ENCODE data around the gene TIMM10B. TPM values are rescaled to one million over a fixed set of nuclear protein-coding genes. Genes with fewer than 3 reads are reported as not detected.

TIMM10B gene
- 10 to 100 TPM; 29.2 to 47.0 TPM for total RNA-seq

GRCh38 chr11:6481012-6481923, at the start of gene TIMM10B, which contains the start of gene ARFIP2:
TSS of gene TIMM10B (plus strand) at chr11:6481501. CDS start at chr11:6481517, 16 bp downstream.
TSS of gene ARFIP2 (minus strand) at chr11:6481331. CDS start at chr11:6480421, 910 bp downstream.
- no peaks in the 10 kb centered on the region for H3K27me3 Mint-ChIP-seq
- DNase-seq (peak; percentile 99), ATAC-seq (peak; percentile 98)
- H3K27ac Mint-ChIP-seq = peak within 1 kb of the TSS; percentile 95
- H3K4me1 Mint-ChIP-seq = peaks cover 32% of the 10 kb centered on the region
- no peaks in the 10 kb centered on the region for H3K9me3 Mint-ChIP-seq (ENCODE audit: low read depth)
- H3K4me3 Mint-ChIP-seq = peak within 1 kb of the TSS; percentile 86
- peaks cover 23% of the 10 kb centered on the region for H3K36me3 Mint-ChIP-seq
- CTCF ChIA-PET = interaction anchor here (0.9 to 3.7 kb wide), 14 partner anchors 12 to 202 kb away, joined by 3 to 39 read pairs (median 5); partner anchors contain the start of genes APBB1, MRPL17, SMPD1 and TAF10

- Mint-ChIP-seq H3K36me3 (no peaks in the 10 kb centered on the region), H3K9me3 (ENCODE audit: low read depth) (no peaks in the 10 kb centered on the region), H3K4me3 (no peak overlapping the region), H3K4me1 (peaks cover 4% of the 10 kb centered on the region), H3K27me3 (no peaks in the 10 kb centered on the region), H3K27ac (no peak overlapping the region)
- no peak for ATAC-seq
- no peak for DNase-seq
- CTCF ChIA-PET = interaction anchor here (9.6 kb wide), 1 partner anchor 9 kb away, joined by 71 read pairs; the partner anchor contains the start of gene HPX
Observed at GRCh38 chr11:6431861-6432260, 49.4 kb upstream of the TIMM10B start.

GRCh38 chr11:6433998-6434660, 47.2 kb upstream of the TIMM10B start:
- CTCF ChIA-PET = interaction anchor here (1.2 to 9.6 kb wide), 3 partner anchors 7 to 55 kb away, joined by 3 to 71 read pairs (median 3); partner anchors contain the start of gene HPX
- Mint-ChIP-seq H3K27ac (no peak overlapping the region), H3K9me3 (ENCODE audit: low read depth) (no peaks in the 10 kb centered on the region), H3K4me1 (peaks cover 4% of the 10 kb centered on the region), H3K27me3 (no peaks in the 10 kb centered on the region), H3K36me3 (no peaks in the 10 kb centered on the region), H3K4me3 (no peak overlapping the region)
- DNase-seq (no peak), ATAC-seq (no peak)

GRCh38 chr11:6437423-6437822, 43.9 kb upstream of the TIMM10B start:
- ATAC-seq (no peak), DNase-seq (no peak)
- Mint-ChIP-seq H3K4me3 (no peak overlapping the region), H3K9me3 (ENCODE audit: low read depth) (no peaks in the 10 kb centered on the region), H3K27ac (no peak overlapping the region), H3K4me1 (peaks cover 4% of the 10 kb centered on the region), H3K36me3 (no peaks in the 10 kb centered on the region), H3K27me3 (no peaks in the 10 kb centered on the region)
- CTCF ChIA-PET = interaction anchor here (1.2 to 15.2 kb wide), 5 partner anchors 8 to 74 kb away, joined by 3 to 571 read pairs (median 12); partner anchors contain the start of gene SMPD1

- Mint-ChIP-seq H3K27ac (no peak overlapping the region), H3K4me1 (peaks cover 4% of the 10 kb centered on the region), H3K27me3 (no peaks in the 10 kb centered on the region), H3K4me3 (no peak overlapping the region), H3K9me3 (ENCODE audit: low read depth) (no peaks in the 10 kb centered on the region), H3K36me3 (no peaks in the 10 kb centered on the region)
- CTCF ChIA-PET = interaction anchor here (1.2 to 15.2 kb wide), 8 partner anchors 8 to 75 kb away, joined by 3 to 571 read pairs (median 6); partner anchors contain the start of genes APBB1 and SMPD1
- DNase-seq (peak; percentile 60), ATAC-seq (peak; percentile 71)
Observed at GRCh38 chr11:6437993-6438392, 43.3 kb upstream of the TIMM10B start.

- CTCF ChIA-PET = interaction anchor here (0.6 to 15.2 kb wide), 12 partner anchors 10 to 318 kb away, joined by 3 to 571 read pairs (median 3); partner anchors contain the start of genes APBB1 and SMPD1
- DNase-seq (peak; percentile 46), ATAC-seq (peak; percentile 32)
- Mint-ChIP-seq H3K4me3 (no peak overlapping the region), H3K36me3 (no peaks in the 10 kb centered on the region), H3K4me1 (peaks cover 4% of the 10 kb centered on the region), H3K27me3 (no peaks in the 10 kb centered on the region), H3K9me3 (ENCODE audit: low read depth) (no peaks in the 10 kb centered on the region), H3K27ac (no peak overlapping the region)
Observed at GRCh38 chr11:6438979-6439571, 42.2 kb upstream of the TIMM10B start.

GRCh38 chr11:6440906-6441358, 40.4 kb upstream of the TIMM10B start, which contains the start of gene HPX:
TSS of gene HPX (minus strand) at chr11:6440987. CDS start at chr11:6440963, 24 bp downstream.
- H3K36me3 Mint-ChIP-seq = no peaks in the 10 kb centered on the region
- H3K27me3 Mint-ChIP-seq = no peaks in the 10 kb centered on the region
- CTCF ChIA-PET = interaction anchor here (0.9 to 15.2 kb wide), 8 partner anchors 10 to 78 kb away, joined by 3 to 571 read pairs (median 6); partner anchors contain the start of genes APBB1 and SMPD1
- ATAC-seq (no peak), DNase-seq (no peak)
- H3K4me3 Mint-ChIP-seq = no peak within 1 kb of the TSS
- no peaks in the 10 kb centered on the region for H3K9me3 Mint-ChIP-seq (ENCODE audit: low read depth)
- no peak within 1 kb of the TSS for H3K27ac Mint-ChIP-seq
- peaks cover under 1% of the 10 kb centered on the region for H3K4me1 Mint-ChIP-seq

GRCh38 chr11:6442441-6442840, 38.9 kb upstream of the TIMM10B start:
- H3K36me3 Mint-ChIP-seq = no peaks in the 10 kb centered on the region
- CTCF ChIA-PET = interaction anchor here (1.2 to 15.2 kb wide), 9 partner anchors 13 to 241 kb away, joined by 3 to 571 read pairs (median 23); partner anchors contain the start of genes APBB1, MRPL17, SMPD1 and TRIM3

GRCh38 chr11:6443269-6444003, 37.9 kb upstream of the TIMM10B start:
- Mint-ChIP-seq H3K36me3 (no peaks in the 10 kb centered on the region), H3K27ac (no peak overlapping the region), H3K9me3 (ENCODE audit: low read depth) (no peaks in the 10 kb centered on the region), H3K27me3 (no peaks in the 10 kb centered on the region), H3K4me1 (no peaks in the 10 kb centered on the region), H3K4me3 (no peak overlapping the region)
- peak; percentile 85 for ATAC-seq
- CTCF ChIA-PET = interaction anchor here (0.6 to 15.2 kb wide), 30 partner anchors 9 to 240 kb away, joined by 3 to 571 read pairs (median 4); partner anchors contain the start of genes APBB1, ARFIP2, MRPL17 and SMPD1
- DNase-seq = peak; percentile 69

More at GRCh38 chr11:6442441-6442840, 38.9 kb upstream of the TIMM10B start:
- no peak for DNase-seq
- Mint-ChIP-seq H3K27ac (no peak overlapping the region), H3K4me1 (no peaks in the 10 kb centered on the region), H3K27me3 (no peaks in the 10 kb centered on the region), H3K9me3 (ENCODE audit: low read depth) (no peaks in the 10 kb centered on the region), H3K4me3 (no peak overlapping the region)
- no peak for ATAC-seq

GRCh38 chr11:6448574-6448973, 32.7 kb upstream of the TIMM10B start:
- ATAC-seq (no peak), DNase-seq (no peak)
- no peaks in the 10 kb centered on the region for H3K27me3 Mint-ChIP-seq
- H3K9me3 Mint-ChIP-seq (ENCODE audit: low read depth) = no peaks in the 10 kb centered on the region
- no peak overlapping the region for H3K4me3 Mint-ChIP-seq
- no peaks in the 10 kb centered on the region for H3K36me3 Mint-ChIP-seq
- CTCF ChIA-PET = interaction anchor here (1.1 to 15.2 kb wide), 3 partner anchors 66 to 257 kb away, joined by 3 to 571 read pairs (median 3); partner anchors contain the start of gene SMPD1
- H3K4me1 Mint-ChIP-seq = no peaks in the 10 kb centered on the region
- H3K27ac Mint-ChIP-seq = no peak overlapping the region

GRCh38 chr11:6452219-6452618, 29.1 kb upstream of the TIMM10B start:
- no peak overlapping the region for H3K4me3 Mint-ChIP-seq
- DNase-seq = no peak
- no peaks in the 10 kb centered on the region for H3K9me3 Mint-ChIP-seq (ENCODE audit: low read depth)
- no peaks in the 10 kb centered on the region for H3K27me3 Mint-ChIP-seq
- no peak for ATAC-seq
- CTCF ChIA-PET = interaction anchor here (0.8 to 2.5 kb wide), 3 partner anchors 8 to 74 kb away, joined by 3 to 17 read pairs (median 3); no protein-coding TSS in a partner anchor
- no peak overlapping the region for H3K27ac Mint-ChIP-seq
- H3K36me3 Mint-ChIP-seq = no peaks in the 10 kb centered on the region
- no peaks in the 10 kb centered on the region for H3K4me1 Mint-ChIP-seq

GRCh38 chr11:6453152-6453551, 28.1 kb upstream of the TIMM10B start:
- H3K36me3 Mint-ChIP-seq = no peaks in the 10 kb centered on the region
- H3K9me3 Mint-ChIP-seq (ENCODE audit: low read depth) = no peaks in the 10 kb centered on the region
- no peaks in the 10 kb centered on the region for H3K27me3 Mint-ChIP-seq
- H3K4me3 Mint-ChIP-seq = no peak overlapping the region
- DNase-seq = no peak
- no peaks in the 10 kb centered on the region for H3K4me1 Mint-ChIP-seq
- no peak overlapping the region for H3K27ac Mint-ChIP-seq
- no peak for ATAC-seq
- CTCF ChIA-PET = interaction anchor here (0.8 to 2.5 kb wide), 5 partner anchors 9 to 202 kb away, joined by 3 to 17 read pairs (median 3); no protein-coding TSS in a partner anchor

All from activated CD8-positive, alpha-beta memory T cell treated with anti-CD3 and anti-CD28 coated beads, Interleukin-2, amount 10 ng/mL, durations not matched to agents 7 days and 5 days (primary cell).